ENCODE results near the gene HSPB1.
"Not testable (repeated sequence)": the region's sequence is repeated elsewhere in the genome, so short reads cannot be mapped to it uniquely, and the experiment has no call there.

GRCh38 chr7:76308874-76309273 lies 6.4 kb downstream of the HSPB1 start:
- not testable (repeated sequence) for TF ChIP-seq CTCF, POLR2A (IDR thresholded peaks at IDR 0.05)
